HG03097 (cell line): ENCODE data around the gene EPS8L1.
"Not testable (repeated sequence)": the region's sequence is repeated elsewhere in the genome, so short reads cannot be mapped to it uniquely, and the experiment has no call there.

Experiments
- ATAC-seq: cut with Tn5 transposase; IDR thresholded peaks from one replicate; pipeline ENCODE4 v1.9.1; 2021; ENCODE audit not compliant: unreplicated experiment, low FRiP score

Gene EPS8L1

DNA sequence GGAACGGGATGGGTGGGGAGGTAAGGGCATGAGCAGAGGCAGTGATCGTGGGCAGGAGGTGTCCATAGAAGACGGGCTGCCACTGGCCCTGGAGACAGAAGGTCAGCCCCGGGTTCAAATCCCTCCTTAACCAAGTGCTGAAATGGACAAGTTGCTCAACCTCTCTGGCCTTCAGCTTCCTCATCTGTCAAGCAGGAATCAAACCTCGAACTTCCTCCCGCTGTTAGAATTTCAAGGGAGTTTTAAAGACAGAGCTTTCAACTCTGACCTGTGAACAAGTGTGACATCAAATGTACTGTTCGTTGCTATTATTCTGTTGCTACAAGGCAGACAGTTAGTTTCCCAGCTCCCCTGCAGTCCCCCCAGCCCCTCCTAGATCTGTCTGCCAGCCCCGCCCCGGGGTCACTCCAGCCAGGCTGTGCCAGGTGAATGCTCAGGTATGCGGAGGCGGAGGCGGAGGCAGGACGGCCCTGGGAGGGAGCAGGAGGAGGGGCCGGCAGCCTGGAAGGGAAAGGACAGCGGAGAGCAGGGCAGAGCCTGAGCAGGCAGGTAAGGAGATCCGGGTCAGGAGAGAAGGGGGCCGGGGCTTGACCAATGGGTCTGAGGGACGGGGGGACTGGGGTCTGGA lies at the start of gene EPS8L1:
EPS8L1 (plus strand) TSS at position 499 of the 628 bp plus-strand sequence. CDS start 576 bp downstream, outside the sequence.
- no peak for ATAC-seq

DNA sequence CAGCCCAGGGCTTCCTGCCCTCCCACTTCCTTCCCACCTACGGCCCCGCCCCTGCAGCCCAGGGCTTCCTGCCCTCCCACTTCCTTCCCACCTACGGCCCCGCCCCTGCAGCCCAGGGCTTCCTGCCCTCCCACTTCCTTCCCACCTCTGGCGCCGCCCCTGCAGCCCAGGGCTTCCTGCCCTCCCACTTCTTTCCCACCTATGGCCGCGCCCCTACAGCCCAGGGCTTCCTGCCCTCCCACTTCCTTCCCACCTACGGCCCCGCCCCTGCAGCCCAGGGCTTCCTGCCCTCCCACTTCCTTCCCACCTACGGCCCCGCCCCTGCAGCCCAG lies 48.6 kb upstream of the EPS8L1 start:
- not testable (repeated sequence) for ATAC-seq

DNA sequence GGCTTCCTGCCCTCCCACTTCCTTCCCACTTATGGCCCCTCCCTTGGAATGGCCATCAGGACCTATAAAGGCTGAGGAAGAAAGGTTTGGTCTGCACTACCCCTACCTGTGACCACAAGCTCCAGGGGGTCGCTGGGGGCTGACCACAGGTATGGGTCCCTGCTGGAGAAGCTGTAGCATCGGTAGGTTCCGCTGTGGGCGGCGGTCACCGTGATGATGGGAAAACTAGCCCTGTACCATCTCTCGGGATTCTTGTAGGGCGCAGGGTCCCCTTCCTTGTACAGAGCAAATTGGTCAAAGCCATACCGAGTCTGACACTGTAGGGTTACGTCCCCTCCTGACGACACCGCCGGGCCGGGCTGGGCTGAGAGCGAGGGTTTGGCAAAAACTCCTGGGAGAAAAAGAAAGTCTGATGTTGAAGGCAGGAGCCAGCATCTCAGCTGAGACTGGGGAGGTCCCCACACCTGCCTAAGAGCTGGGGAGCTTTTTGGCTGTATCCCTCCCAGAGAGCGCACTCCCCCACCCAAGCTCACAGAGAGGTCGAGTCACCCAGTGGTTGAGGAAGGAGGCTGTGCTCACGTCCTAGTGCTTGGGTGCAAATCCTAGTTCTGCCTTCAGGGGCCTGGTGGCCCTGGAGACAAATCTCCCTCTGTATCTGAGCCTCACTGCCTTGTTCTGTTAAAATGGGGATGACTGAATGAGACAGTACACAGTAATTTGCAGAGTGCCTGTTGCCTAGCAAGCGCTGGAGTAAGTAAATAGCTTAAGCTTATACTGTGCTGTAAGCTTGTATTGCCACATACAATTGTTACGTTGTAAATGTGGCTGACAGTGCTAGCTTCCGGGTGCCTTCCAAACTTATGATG lies 48.0 kb upstream of the EPS8L1 start:
- ATAC-seq, result no peak

DNA sequence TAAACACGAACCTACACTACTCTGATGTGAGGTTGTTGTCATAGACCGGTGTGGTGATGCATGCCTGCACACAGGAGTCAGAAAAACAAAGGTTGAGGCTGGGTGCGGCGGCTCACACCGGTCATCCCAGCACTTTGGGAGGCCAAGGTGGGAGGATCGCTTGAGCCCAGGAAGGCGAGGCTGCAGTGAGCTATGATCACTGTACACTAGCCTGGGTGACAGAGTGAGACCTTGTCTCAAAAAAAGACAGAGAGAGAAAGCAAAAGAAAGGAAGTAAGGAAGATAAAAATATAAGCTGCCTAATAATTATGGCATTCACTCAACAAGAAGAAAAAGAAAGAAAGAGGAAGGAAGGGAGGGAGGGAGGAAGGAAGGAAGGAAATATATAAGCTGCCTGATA lies 46.9 kb upstream of the EPS8L1 start:
- ATAC-seq, result no peak

GRCh38 chr19:55031178-55031577 lies 44.5 kb upstream of the EPS8L1 start:
- ATAC-seq, result no peak

DNA sequence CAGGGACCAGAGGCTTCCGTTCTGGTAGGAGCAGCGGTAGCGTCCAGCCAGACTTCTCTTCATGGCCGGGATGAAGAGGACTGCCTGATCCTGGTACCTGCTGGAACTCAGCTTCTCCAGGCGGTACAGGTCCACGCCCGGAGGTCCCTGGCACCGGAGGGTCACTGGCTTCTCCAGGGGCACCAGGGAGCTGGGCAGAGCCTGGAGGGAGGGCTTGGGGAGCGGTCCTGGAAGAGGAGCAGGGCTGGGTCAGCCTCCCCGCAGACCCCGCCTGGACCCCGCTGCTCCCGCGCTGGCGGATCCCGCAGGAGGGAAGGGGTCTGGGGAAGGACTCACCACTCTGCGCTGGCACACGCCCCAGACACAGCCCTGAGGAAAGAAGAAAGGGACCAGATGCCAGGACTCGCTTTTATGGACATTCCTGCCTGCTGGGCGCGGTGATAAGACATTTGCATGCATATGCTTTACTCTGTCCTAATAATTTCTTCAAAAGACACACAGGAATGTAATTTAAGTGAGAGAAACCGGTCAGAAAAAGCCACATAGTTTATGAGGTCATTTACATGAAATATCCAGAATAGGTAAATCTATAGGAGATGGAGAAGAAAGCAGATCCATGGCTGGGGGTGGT lies 43.4 kb upstream of the EPS8L1 start:
- ATAC-seq, result no peak

DNA sequence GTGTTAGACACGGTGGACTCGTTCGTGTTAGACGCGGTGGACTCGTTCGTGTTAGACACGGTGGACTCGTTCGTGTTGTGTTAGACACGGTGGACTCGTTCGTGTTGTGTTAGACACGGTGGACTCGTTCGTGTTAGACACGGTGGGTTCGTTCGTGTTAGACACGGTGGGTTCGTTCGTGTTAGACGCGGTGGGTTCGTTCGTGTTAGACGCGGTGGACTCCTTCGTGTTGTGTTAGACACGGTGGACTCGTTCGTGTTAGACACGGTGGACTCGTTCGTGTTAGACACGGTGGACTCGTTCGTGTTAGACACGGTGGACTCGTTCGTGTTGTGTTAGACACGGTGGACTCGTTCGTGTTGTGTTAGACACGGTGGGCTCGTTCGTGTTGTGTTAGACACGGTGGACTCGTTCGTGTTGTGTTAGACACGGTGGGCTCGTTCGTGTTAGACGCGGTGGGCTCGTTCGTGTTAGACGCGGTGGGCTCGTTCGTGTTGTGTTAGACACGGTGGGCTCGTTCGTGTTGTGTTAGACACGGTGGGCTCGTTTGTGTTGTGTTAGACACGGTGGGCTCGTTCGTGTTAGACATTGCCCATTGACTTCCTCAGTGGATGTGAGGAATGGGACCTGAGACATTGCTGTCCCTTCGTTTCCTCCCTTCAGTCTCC lies 42.6 kb upstream of the EPS8L1 start:
- not testable (repeated sequence) for ATAC-seq

DNA sequence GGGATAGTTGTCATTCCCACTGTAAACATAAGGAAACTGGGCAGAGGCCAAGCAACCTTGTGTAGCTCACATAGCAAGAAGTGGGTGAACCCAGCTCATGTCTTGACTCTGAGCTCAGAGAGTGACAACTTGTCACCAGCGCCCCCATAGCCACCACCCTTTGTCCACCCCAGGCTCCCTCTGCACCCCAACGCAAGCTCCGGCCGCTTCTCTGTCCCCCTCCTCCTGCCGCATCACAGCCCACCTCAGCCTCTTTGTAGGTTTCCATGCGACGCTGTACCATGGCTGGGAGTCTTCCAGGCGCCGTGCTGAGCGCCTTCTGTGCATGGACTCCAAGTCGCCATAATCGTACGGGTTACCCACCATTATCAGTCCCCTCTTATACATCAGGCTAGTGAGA lies 40.9 kb upstream of the EPS8L1 start:
- no peak for ATAC-seq

DNA sequence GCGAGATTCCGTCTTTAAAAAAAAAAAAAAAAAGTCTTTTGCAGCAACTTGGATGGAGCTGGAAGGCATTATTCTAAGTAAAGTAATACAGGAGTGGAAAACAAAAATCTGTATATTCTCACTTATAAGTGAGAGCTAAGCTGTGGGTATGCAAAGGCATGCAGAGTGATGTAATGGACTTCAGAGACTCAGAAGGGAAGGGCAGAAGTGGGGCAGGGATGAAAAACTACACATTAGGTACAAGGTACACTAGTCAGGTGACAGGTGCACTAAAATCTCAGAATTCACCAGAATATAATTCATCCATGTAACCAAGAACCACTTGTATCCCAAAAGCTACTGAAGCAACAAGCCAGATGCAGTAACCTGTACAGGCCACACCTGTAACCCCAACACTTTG lies 39.6 kb upstream of the EPS8L1 start:
- ATAC-seq, result no peak

DNA sequence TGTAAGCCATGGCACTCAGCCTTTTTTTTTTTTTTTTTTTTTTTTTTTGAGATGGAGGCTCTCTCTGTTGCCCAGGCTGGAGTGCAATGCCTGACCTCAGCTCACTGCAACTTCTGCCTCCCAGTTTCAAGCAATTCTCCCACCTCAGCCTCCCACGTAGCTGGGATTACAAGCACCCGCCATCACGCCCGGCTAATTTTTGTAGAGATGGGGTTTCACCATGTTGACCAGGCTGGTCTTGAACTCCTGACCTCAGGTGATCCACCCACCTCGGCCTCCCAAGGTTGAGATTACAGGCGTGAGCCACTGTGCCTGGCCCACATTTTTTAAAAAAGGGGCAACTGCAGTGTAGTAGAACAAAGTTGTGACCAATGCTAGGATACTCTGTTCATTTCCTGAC lies 38.1 kb upstream of the EPS8L1 start:
- ATAC-seq, result not testable (repeated sequence)

DNA sequence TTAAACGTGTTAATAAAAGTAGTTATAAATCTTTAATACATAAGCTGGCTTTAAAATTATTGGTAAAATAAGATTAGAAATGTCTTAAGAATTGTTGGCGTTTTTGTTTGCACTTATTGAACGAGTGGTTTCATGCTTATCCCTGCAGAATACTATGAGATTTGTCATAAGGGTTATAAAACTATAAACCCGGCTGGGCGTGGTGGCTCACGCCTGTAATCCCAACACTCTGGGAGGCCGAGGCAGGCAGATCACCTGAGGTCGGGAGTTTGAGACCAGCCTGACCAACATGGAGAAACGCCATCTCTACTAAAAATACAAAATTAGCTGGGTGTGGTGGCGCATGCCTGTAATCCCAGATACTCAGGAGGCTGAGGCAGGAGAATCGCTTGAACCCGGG lies 35.0 kb upstream of the EPS8L1 start:
- not testable (repeated sequence) for ATAC-seq

DNA sequence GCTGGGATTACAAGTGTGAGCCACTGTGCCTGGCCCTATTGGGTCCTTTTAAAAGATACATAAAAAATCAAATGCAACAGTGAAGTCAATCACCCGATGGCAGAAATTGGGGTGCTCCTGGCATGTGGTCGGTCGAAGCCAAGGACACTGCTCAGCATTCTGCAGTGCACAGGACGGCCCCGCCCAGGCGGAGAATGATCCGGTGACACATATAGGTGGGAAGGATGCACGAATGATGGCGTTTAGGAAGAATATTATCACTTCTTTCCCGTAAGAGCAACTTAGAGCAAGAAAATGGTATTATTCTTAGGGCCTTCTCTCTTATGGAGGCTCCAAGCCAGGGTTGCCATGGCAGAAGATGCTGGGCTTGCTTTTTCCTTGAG lies 34.4 kb upstream of the EPS8L1 start:
- no peak for ATAC-seq

DNA sequence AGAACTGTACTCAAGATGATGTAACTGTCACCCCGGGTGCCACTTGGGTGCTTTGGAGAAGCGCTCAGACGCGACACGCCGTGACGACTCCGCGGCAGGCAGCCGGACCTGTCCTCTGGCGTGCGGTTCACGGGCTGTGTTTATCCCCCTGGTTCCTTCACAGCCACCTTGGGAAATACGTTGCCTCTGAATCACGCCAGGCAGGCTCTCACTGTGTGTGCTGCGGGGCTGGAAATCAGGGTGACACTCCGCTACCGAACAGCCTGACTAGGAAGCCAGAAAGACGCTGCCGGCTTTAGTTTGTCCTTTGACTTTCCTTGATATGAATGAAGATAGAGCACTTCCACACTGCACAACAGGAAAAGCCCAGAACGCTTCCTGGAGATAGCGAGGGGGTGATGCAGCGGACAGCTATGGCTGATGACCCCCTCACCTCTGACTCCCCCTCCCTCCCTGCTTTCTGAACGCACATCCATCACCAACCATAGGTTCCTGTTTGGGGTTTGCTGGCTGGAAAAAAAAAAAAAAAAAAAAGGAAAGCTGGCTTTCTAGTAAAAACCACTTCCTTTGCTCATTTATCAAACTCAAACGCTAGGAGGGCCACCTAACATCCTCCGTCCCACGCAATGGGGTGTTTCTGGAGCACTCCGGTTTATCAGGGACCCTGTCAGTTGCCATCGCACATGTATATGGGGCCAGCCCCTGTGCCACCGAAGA lies 33.9 kb upstream of the EPS8L1 start:
- ATAC-seq, result no peak

DNA sequence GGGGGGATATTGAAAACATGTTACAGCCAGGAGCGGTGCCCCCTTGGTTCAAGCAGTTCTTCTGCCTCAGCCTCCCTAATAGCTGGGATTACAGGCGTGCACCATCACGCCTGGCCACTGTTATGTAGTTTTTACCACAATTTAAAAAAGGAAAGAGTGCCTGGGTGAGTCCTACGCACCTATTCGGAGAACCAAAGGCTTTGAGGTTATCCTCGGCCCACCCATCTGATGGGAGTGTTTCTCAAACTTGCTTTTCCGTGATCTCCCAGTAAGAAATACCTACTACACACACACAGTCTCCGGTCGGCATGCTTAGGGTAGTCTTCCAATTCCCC lies 33.4 kb upstream of the EPS8L1 start:
- ATAC-seq, result no peak

DNA sequence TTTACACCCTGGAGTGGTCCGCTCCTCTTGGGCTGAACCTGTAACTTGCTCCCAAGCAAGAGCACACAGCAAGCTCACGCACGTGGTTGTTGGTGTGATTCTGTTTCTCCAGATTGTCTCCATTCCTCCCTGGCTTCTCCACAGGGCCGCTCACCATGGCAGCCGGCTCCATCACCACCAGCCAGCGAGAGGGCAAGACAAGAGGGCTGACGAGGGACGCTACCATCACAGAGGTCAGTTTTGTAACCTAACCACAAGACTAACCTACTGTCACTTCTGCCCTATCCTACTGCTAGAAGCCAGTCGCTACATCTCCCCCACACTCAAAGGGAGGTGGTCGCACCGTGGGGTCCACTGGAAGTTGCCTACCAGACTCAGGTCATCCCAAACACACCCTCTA lies 33.0 kb upstream of the EPS8L1 start:
- ATAC-seq, result no peak

GRCh38 chr19:55044286-55044685 lies 31.4 kb upstream of the EPS8L1 start:
- no peak for ATAC-seq

DNA sequence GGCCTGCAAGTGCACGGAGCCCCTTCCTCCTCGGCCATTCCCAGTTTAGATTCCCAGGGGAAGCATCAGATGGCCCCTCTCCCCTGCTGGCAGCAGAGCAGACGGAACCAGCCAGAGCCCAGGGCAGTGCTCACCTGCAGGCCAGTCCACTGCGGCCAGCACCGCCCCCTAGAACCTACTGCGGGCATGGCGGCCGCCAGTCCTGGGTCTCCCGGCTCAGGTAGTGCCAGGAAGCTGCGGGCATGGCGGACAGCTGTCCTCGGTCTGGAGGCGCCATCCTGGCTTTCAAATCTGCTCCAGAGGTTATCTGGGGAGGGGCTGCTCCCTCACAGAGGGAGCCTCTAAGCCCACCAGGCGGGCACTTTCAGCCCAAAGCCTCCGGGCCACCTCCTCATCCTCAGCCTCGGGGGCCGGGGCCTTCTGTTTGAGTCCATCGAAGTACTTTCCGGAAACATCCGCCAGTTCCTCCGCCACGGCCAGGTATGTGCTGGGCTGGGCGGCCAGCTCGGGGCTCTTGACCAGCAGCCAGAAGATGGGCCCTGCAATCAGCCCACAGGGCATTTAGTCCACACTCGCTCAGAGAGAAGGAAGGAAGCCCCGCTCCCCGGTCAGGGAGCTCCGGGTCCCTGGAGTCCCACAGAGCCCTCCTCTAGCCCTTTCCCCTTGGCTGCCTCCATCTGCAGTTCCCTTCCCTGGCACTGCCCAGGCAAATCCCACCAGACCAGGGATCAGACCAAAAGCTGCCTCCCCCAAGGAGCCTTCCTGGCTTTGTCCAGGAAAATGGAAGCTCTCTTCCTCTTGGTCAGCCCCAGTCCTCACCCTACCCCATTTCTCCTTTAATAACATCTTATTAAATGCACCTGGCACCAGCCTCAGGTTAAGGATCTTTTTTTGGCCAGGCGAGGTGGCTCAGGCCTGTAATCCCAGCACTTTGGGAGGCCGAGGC lies 30.6 kb upstream of the EPS8L1 start:
- ATAC-seq, result no peak

GRCh38 chr19:55046975-55047622 lies 28.6 kb upstream of the EPS8L1 start:
- no peak for ATAC-seq

DNA sequence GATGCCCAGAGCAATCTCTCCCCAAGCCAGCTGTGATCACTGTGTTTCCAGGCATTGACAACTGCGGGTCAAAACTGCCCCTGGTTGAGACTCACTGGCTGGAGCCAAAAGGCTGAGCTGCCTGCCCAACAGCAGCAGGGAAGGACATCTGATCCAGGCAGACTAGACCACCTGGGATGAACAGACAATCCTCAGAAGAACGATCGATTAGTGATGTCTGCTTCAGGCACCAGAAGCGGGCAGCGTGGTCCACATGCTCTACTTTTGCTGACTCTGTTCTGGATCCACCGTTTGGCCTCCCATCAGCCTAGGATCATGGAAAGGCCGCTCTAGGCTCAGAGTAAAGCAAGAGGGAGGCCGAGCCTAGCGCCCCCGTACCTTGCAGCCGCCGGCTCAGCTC lies 27.7 kb upstream of the EPS8L1 start:
- ATAC-seq, result no peak
